AG04449 (cell line): ENCODE data around the gene NRBF2.

Experiments used
- CTCF ChIA-PET: fragments of 350-600 bp; formaldehyde crosslinking; extraction: SDS; loops from one replicate; lab custom pipeline; 2021; ENCODE audit warnings: antibody characterized with exemption; lab: Yijun Ruan, JAX
- POLR2A ChIA-PET: fragments of 400-600, 350-600 bp; formaldehyde crosslinking; extraction: SDS; loops from one replicate; lab custom pipeline; 2020; ENCODE audit warnings: antibody characterized with exemption, inconsistent platforms; lab: Yijun Ruan, JAX
- DNase-seq: peaks from one replicate; pipeline ENCODE4 v3.0.0-alpha.2; 2010; ENCODE audit warnings: low read depth, low spot score
- H3K4me3 ChIP-seq: 2 replicates; pipeline ENCODE4 v1.5.1; 2011; ENCODE audit warnings: low read depth, mild to moderate bottlenecking, control low read depth, low read length
- TF ChIP-seq, protein P1 (sequence below): IDR thresholded peaks from one replicate; pipeline ENCODE4 v1.5.1; 2011; ENCODE audit warnings: mild to moderate bottlenecking, moderate library complexity, low read length, control low read depth, inconsistent platforms; ENCODE audit not compliant: insufficient read depth; ENCODE audit errors: missing control alignments

Gene NRBF2

DNA sequence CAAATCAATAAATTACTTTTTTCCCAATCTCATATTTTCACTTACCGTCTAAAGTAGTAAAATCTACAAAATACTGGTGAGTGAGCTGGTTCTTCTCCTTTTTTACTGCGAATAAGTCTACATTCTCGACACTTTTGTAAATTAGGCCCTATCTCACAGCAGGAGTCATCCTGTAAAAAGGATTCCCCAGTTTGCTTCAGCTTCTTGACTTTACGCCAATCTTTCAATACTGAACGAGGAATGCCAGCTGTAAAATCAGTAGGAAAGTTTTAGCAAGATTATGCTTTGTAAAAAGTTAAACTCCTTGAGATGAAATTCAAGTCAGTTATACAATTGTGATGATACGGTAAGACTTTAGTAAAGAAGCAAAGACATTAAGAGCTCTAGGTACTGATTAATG, 67.3 kb downstream of the NRBF2 start:
- CTCF ChIA-PET, result interaction anchor here (1.1 to 3.2 kb wide), 4 partner anchors 16 to 520 kb away, joined by 3 to 16 read pairs (median 9); no protein-coding TSS in a partner anchor
- no peak overlapping the region for H3K4me3 ChIP-seq
- POLR2A ChIA-PET, result no interaction called here
- TF ChIP-seq, protein P1, sequence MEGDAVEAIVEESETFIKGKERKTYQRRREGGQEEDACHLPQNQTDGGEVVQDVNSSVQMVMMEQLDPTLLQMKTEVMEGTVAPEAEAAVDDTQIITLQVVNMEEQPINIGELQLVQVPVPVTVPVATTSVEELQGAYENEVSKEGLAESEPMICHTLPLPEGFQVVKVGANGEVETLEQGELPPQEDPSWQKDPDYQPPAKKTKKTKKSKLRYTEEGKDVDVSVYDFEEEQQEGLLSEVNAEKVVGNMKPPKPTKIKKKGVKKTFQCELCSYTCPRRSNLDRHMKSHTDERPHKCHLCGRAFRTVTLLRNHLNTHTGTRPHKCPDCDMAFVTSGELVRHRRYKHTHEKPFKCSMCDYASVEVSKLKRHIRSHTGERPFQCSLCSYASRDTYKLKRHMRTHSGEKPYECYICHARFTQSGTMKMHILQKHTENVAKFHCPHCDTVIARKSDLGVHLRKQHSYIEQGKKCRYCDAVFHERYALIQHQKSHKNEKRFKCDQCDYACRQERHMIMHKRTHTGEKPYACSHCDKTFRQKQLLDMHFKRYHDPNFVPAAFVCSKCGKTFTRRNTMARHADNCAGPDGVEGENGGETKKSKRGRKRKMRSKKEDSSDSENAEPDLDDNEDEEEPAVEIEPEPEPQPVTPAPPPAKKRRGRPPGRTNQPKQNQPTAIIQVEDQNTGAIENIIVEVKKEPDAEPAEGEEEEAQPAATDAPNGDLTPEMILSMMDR, result no peak
- no peak for DNase-seq

- ChIA-PET CTCF (interaction anchor here (1.1 to 3.2 kb wide), 4 partner anchors 15 to 519 kb away, joined by 3 to 16 read pairs (median 8); no protein-coding TSS in a partner anchor), POLR2A (no interaction called here)
- H3K4me3 ChIP-seq, result no peak overlapping the region
- TF ChIP-seq, protein P1, result no peak
- DNase-seq, result no peak
Measured at GRCh38 chr10:63201118-63201517, 68.0 kb downstream of the NRBF2 start.
